Ovary (tissue), 3 donors: ENCODE data around the gene COL25A1.

Experiments used
- CTCF ChIP-seq, 3 donors: fragments of 450-650 bp in 2 of 3; fragments of 200-600 bp in 1 of 3; IDR thresholded peaks; one replicate each; pipeline versions ENCODE4 v1.5.1 to v1.8.0; 2016 to 2022; ENCODE audit warnings: antibody characterized with exemption in 3 of 3, mild to moderate bottlenecking in 1 of 3
- EP300 ChIP-seq: sonication (generic); formaldehyde crosslinking; IDR thresholded peaks from one replicate; pipeline ENCODE4 v1.6.1; 2017; ENCODE audit warnings: antibody characterized with exemption
- POLR2A ChIP-seq: fragments of 450-650 bp; IDR thresholded peaks from one replicate; pipeline ENCODE4 v1.6.1; 2017; ENCODE audit warnings: antibody characterized with exemption, mild to moderate bottlenecking, moderate library complexity
- donor health status: DM: no; HTN: no; CAD: no.

- TF ChIP-seq CTCF (IDR thresholded peaks at IDR 0.05), result no peak
- no peak for TF ChIP-seq POLR2A
- no peak for TF ChIP-seq EP300
These were observed 63.7 kb downstream of the COL25A1 start for GRCh38 chr4:109238746-109239145.
